GM12878 (cell line): Measurements from ENCODE around the gene NUP214. TPM values are rescaled to one million over a fixed set of nuclear protein-coding genes. Genes with fewer than 3 reads are reported as not detected.

ENCODE experiments used
- ATAC-seq: fragments of 200-7000 bp; cut with Tn5 transposase; 3 replicates; pipeline ENCODE4 v1.9.1; 2020; ENCODE audit warnings: mild to moderate bottlenecking, moderate library complexity
- BruUV-seq: library from RNA; stranded (reverse); fragments of 400-500 nt; replicated peaks from 2 replicates; lab custom pipeline; 2021; lab: Mats Ljungman, UMichigan
- CTCF ChIA-PET: fragments of 300-600 bp; sonication (Branson Sonifier 250); formaldehyde crosslinking; extraction: SDS; loops from one replicate; lab custom pipeline; 2021; ENCODE audit warnings: inconsistent platforms; lab: Yijun Ruan, JAX
- POLR2A ChIA-PET: fragments of 350-600 bp; formaldehyde crosslinking; extraction: SDS; loops from one replicate; lab custom pipeline; 2021; ENCODE audit warnings: inconsistent platforms; lab: Charles Lee
- RAD21 ChIA-PET: fragments of 300-600 bp; sonication (Branson Sonifier 250); formaldehyde crosslinking; loops from one replicate; lab custom pipeline; 2023; ENCODE audit warnings: antibody characterized with exemption; ENCODE audit not compliant: unreplicated experiment; lab: Charles Lee
- SMC1A ChIA-PET: fragments of 300-600 bp; sonication (Branson Sonifier 250); formaldehyde crosslinking; loops from one replicate; lab custom pipeline; 2023; ENCODE audit not compliant: unreplicated experiment, uncharacterized antibody; lab: Charles Lee
- DNase-seq: peaks from one replicate; pipeline ENCODE4 v3.0.0-alpha.2; 2011; ENCODE audit warnings: low read depth, low spot score
- FAIRE-seq: peaks from 3 replicates; lab custom pipeline; 2011; peaks lifted over from hg19 to GRCh38; lab: Jason Lieb, UNC
- H2AFZ ChIP-seq: 2 replicates; pipeline ENCODE4 v1.6.0; 2011; ENCODE audit warnings: low read depth, low read length, control low read depth; ENCODE audit not compliant: control insufficient read depth
- H3K27ac ChIP-seq: 2 replicates; pipeline ENCODE4 v1.5.1; 2011; ENCODE audit warnings: control low read depth; ENCODE audit not compliant: control insufficient read depth, insufficient read depth
- H3K27me3 ChIP-seq, 2 experiments: replicated peaks in 1 of 2; 2 replicates each; pipeline versions ENCODE4 v1.6.0 to v1.6.1; 2011; ENCODE audit warnings: low read length in 1 of 2; ENCODE audit not compliant: control insufficient read depth in 2 of 2, insufficient read depth in 2 of 2
- H3K36me3 ChIP-seq, 2 experiments: 2 replicates each; pipeline ENCODE4 v1.5.1; 2011; ENCODE audit warnings: low read length in 1 of 2; ENCODE audit not compliant: control insufficient read depth in 2 of 2, insufficient read depth in 2 of 2
- H3K4me1 ChIP-seq: 2 replicates; pipeline ENCODE4 v1.6.1; 2011; ENCODE audit warnings: mild to moderate bottlenecking, low read length, moderate library complexity, mixed read lengths; ENCODE audit not compliant: control insufficient read depth, insufficient read depth
- H3K4me2 ChIP-seq: 2 replicates; pipeline ENCODE4 v1.6.0; 2011; ENCODE audit warnings: control low read depth; ENCODE audit not compliant: control insufficient read depth, insufficient read depth
- H3K4me3 ChIP-seq: fragments of 200-600 bp; sonication (generic); 2 replicates; pipeline ENCODE4 v1.5.1; 2016
- H3K79me2 ChIP-seq: 2 replicates; pipeline ENCODE4 v1.6.0; 2011; ENCODE audit warnings: low read length; ENCODE audit not compliant: control insufficient read depth, insufficient read depth
- H3K9ac ChIP-seq: 2 replicates; pipeline ENCODE4 v1.8.0; 2011; ENCODE audit warnings: low read length, control low read depth, mixed read lengths; ENCODE audit not compliant: control insufficient read depth, insufficient read depth
- H3K9me3 ChIP-seq: replicated peaks from 3 replicates; pipeline ENCODE4 v1.5.1; 2011; ENCODE audit warnings: mild to moderate bottlenecking, low read length; ENCODE audit not compliant: control insufficient read depth, insufficient read depth
- H4K20me1 ChIP-seq: 2 replicates; pipeline ENCODE4 v1.6.0; 2011; ENCODE audit not compliant: control insufficient read depth, insufficient read depth
- ATF7 ChIP-seq: fragments of 450-650 bp; IDR thresholded peaks from 2 replicates; pipeline ENCODE4 v1.6.1; 2016; ENCODE audit warnings: low read depth, mild to moderate bottlenecking
- BHLHE40 ChIP-seq, 2 experiments: fragments of 450-650 bp in 1 of 2; IDR thresholded peaks; 2 replicates each; pipeline ENCODE4 v1.6.1; 2011 to 2017; ENCODE audit warnings: low read depth in 2 of 2, borderline replicate concordance in 1 of 2, improper control_type of control experiment in 1 of 2, low read length in 1 of 2, mild to moderate bottlenecking in 1 of 2
- CBFB ChIP-seq: IDR thresholded peaks from 2 replicates; pipeline ENCODE4 v1.6.1; 2016; ENCODE audit warnings: antibody characterized with exemption, low read depth
- CHD1 ChIP-seq: IDR thresholded peaks from 2 replicates; pipeline ENCODE4 v1.6.1; 2012; ENCODE audit warnings: low read depth, low read length, improper control_type of control experiment
- E2F8 ChIP-seq: fragments of 450-650 bp; IDR thresholded peaks from 2 replicates; pipeline ENCODE4 v1.6.1; 2018; ENCODE audit warnings: mild to moderate bottlenecking, low read depth, moderate library complexity; ENCODE audit not compliant: partially characterized antibody
- GABPA ChIP-seq: IDR thresholded peaks from 2 replicates; pipeline ENCODE4 v1.6.1; 2014; ENCODE audit warnings: antibody characterized with exemption, low read depth, mild to moderate bottlenecking, inconsistent platforms
- IKZF2 ChIP-seq, 2 experiments: fragments of 450-650 bp; IDR thresholded peaks; 2 replicates each; pipeline ENCODE4 v1.6.1; 2017; ENCODE audit warnings: mild to moderate bottlenecking in 2 of 2, moderate library complexity in 2 of 2
- KLF5 ChIP-seq: fragments of 450-650 bp; IDR thresholded peaks from 2 replicates; pipeline ENCODE4 v1.6.1; 2014; ENCODE audit warnings: mild to moderate bottlenecking; ENCODE audit not compliant: partially characterized antibody
- RAD21 ChIP-seq: IDR thresholded peaks from 2 replicates; pipeline ENCODE4 v1.6.1; 2011; ENCODE audit warnings: mild to moderate bottlenecking, low read depth, low read length, moderate library complexity; ENCODE audit not compliant: insufficient read depth
- RAD51 ChIP-seq: fragments of 450-650 bp; IDR thresholded peaks from 2 replicates; pipeline ENCODE4 v1.6.1; 2016; ENCODE audit warnings: moderate library complexity, mild to moderate bottlenecking, inconsistent platforms
- SIN3A ChIP-seq: IDR thresholded peaks from 2 replicates; pipeline ENCODE4 v1.6.1; 2012; ENCODE audit warnings: low read depth, low read length, improper control_type of control experiment
- WGBS: methylation state at CpG from one replicate; pipeline ENCODE4 v1.1.6; 2016; ENCODE audit warnings: low lambda C conversion rate; ENCODE audit not compliant: insufficient replicate concordance, insufficient coverage; ENCODE audit errors: missing lambda C conversion rate; 5-methylcytosine and 5-hydroxymethylcytosine counted together
- in situ Hi-C: fragments of 300-500 bp; cut with MboI; formaldehyde crosslinking; loops from 9 replicates; pipeline ENCODE4 v1.14.3; 2018; ENCODE audit warnings: mixed read lengths
- intact Hi-C: fragments of 100-400 bp; cut with micrococcal nuclease; formaldehyde crosslinking; loops from one replicate; pipeline ENCODE4 v1.14.2; 2022; ENCODE audit not compliant: unreplicated experiment
- polyA plus RNA-seq, 11 experiments: library from polyadenylated mRNA; depleted of rRNA in 4 of 11; unstranded in 6 of 11; stranded (reverse) in 5 of 11; fragments of >200 nt; fragmentation: Nextera tagmentation in 4 of 11; fragmentation: Illumina TruSeq in 1 of 11; extraction: Ambion mirVana in 4 of 11; extraction: Trizol in 1 of 11; gene quantifications; 1 replicate in 1 of 11; 2 replicates in 10 of 11; pipeline versions ENCODE4 v1.2.1 to v1.2.3, GENCODE V29; 2011 to 2016; ENCODE audit warnings: inconsistent platforms in 2 of 11, missing spikeins in 2 of 11, low read depth in 1 of 11
- total RNA-seq, 4 experiments: library from RNA; depleted of rRNA in 3 of 4; stranded (reverse); fragments of >200 nt in 3 of 4; fragmentation: Illumina TruSeq in 1 of 4; extraction: Trizol in 1 of 4; gene quantifications; 2 replicates each; pipeline versions ENCODE4 v1.2.1 to v1.2.3, GENCODE V29; 2013 to 2021

The NUP214 gene
- total and polyA plus RNA-seq, 10 of the 15 experiments (the other 5 are each of a cell fraction or from before 2014, with no cell fraction given), result 11.7 to 53.8 (median 17.6) TPM

DNA sequence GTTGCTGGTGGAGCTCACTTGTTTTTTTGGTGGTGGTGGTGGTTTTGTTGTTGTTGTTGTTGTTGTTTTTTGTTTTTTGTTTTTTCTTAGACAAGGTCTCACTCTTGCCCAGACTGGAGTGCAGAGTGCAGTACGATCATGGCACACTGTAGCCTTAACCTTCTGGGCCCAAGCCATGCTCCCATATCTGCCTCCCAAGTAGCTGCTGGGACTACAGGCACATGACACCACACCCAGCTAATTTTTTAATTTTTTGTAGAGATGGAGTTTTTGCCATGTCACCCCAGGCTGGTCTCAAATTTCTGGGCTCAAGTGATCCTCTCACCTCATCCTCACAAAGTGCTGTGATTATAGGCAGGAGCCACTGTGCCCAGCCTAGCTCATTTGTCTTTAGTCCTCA lies 53.5 kb downstream of the NUP214 start:
- WGBS, result 100% methylated on average over 1 of the region's 1 CpG
- ChIA-PET SMC1A (interaction anchor here (1.0 to 7.9 kb wide), 5 partner anchors 11 to 156 kb away, joined by 3 to 130 read pairs (median 6); no protein-coding TSS in a partner anchor), RAD21 (interaction anchor here (0.7 to 6.5 kb wide), 6 partner anchors 91 to 576 kb away, joined by 3 to 74 read pairs (median 12); partner anchors contain the start of gene FAM78A), CTCF (interaction anchor here (0.7 to 7.8 kb wide), 16 partner anchors 24 to 157 kb away, joined by 3 to 171 read pairs (median 6); partner anchors contain the start of genes FAM78A and NUP214), POLR2A (interaction anchor here (0.6 kb wide), 1 partner anchor 156 kb away, joined by 4 read pairs; no protein-coding TSS in a partner anchor)
- no peak overlapping the region for H3K4me3 ChIP-seq
- peaks cover 13% of the 10 kb centered on the region for H3K4me1 ChIP-seq
- H3K79me2 ChIP-seq, result no peaks in the 10 kb centered on the region; the same call in 1 of the 2 replicates
- H3K9ac ChIP-seq, result no peak overlapping the region
- no peak for TF ChIP-seq CHD1
- in situ Hi-C loops (loop anchor here (5.0 kb wide), 1 partner anchor 158 kb away; no protein-coding TSS in a partner anchor), intact Hi-C loops (loop anchor here (1.0 kb wide), 2 partner anchors 96 to 157 kb away; no protein-coding TSS in a partner anchor)
- peaks cover 17 to 20% of the 10 kb centered on the region in 2 experiments for H3K36me3 ChIP-seq
- no peak for FAIRE-seq
- no peak for ATAC-seq
- no peaks in the 10 kb centered on the region for H4K20me1 ChIP-seq
- H3K4me2 ChIP-seq, result no peak overlapping the region
- peak overlapping the region; percentile 7; the same call in 1 of the 2 replicates for H3K27ac ChIP-seq
- no peaks in the 10 kb centered on the region for H3K27me3 ChIP-seq
- H2AFZ ChIP-seq, result no peak overlapping the region
- BruUV-seq, result no TSS peak
- DNase-seq, result no peak
- no peaks in the 10 kb centered on the region for H3K9me3 ChIP-seq

- H3K27me3 ChIP-seq, result no peaks in the 10 kb centered on the region
- DNase-seq (peak; percentile 28), FAIRE-seq (peak; percentile 47), ATAC-seq (peak; percentile 50)
- no peak overlapping the region for H2AFZ ChIP-seq
- H3K9me3 ChIP-seq, result no peaks in the 10 kb centered on the region
- WGBS, result 66% methylated on average over 4 of the region's 4 CpGs
- ChIA-PET CTCF (interaction anchor here (0.5 to 7.8 kb wide), 18 partner anchors 11 to 170 kb away, joined by 3 to 171 read pairs (median 5); partner anchors contain the start of genes FAM78A and NUP214), SMC1A (interaction anchor here (0.8 to 7.9 kb wide), 15 partner anchors 9 to 187 kb away, joined by 3 to 130 read pairs (median 3); no protein-coding TSS in a partner anchor), RAD21 (interaction anchor here (0.7 to 6.5 kb wide), 10 partner anchors 58 to 194 kb away, joined by 3 to 74 read pairs (median 4); partner anchors contain the start of gene FAM78A), POLR2A (interaction anchor here (0.6 to 1.0 kb wide), 2 partner anchors 58 to 91 kb away, joined by 3 to 5 read pairs; no protein-coding TSS in a partner anchor)
- no peak overlapping the region for H3K9ac ChIP-seq
- intact Hi-C loops (no loop called here), in situ Hi-C loops (loop anchor here (5.0 kb wide), 1 partner anchor 158 kb away; no protein-coding TSS in a partner anchor)
- H3K27ac ChIP-seq, result peak overlapping the region; percentile 35
- no peaks in the 10 kb centered on the region for H4K20me1 ChIP-seq
- H3K4me2 ChIP-seq, result 0 out of 2 replicates have a peak overlapping the region, but pooled peaks have one; percentile 9
- peaks cover 15 to 20% of the 10 kb centered on the region in 2 experiments for H3K36me3 ChIP-seq
- H3K79me2 ChIP-seq, result no peaks in the 10 kb centered on the region; the same call in 1 of the 2 replicates
- no peak overlapping the region for H3K4me3 ChIP-seq
- peaks cover 13% of the 10 kb centered on the region for H3K4me1 ChIP-seq
- BruUV-seq, result no TSS peak
- no peak for TF ChIP-seq RAD21
- no peak for TF ChIP-seq CBFB
- no peak for TF ChIP-seq BHLHE40 (IDR thresholded peaks at IDR 0.05; ENCODE audit: borderline replicate concordance in 1 of 2, low read depth in 2 of 2, low read length in 1 of 2)
- TF ChIP-seq IKZF2 (IDR thresholded peaks at IDR 0.05), result peak; percentile 57 to 72; a peak in 3 of 4 replicates
- no peak for TF ChIP-seq E2F8
- no peak for TF ChIP-seq ATF7
- TF ChIP-seq GABPA, result no peak; the same call in 1 of the 2 replicates
- TF ChIP-seq KLF5, result no peak
- no peak for TF ChIP-seq RAD51
- no peak for TF ChIP-seq SIN3A
Observed at GRCh38 chr9:131179561-131180219, 54.3 kb downstream of the NUP214 start.
